SIG-M5 (cell line): Measurements from ENCODE around the gene MCCC1.

Experiments used
- DNase-seq: peaks from one replicate; lab custom pipeline; 2025; lab: John Stamatoyannopoulos, UW

Gene MCCC1

DNA sequence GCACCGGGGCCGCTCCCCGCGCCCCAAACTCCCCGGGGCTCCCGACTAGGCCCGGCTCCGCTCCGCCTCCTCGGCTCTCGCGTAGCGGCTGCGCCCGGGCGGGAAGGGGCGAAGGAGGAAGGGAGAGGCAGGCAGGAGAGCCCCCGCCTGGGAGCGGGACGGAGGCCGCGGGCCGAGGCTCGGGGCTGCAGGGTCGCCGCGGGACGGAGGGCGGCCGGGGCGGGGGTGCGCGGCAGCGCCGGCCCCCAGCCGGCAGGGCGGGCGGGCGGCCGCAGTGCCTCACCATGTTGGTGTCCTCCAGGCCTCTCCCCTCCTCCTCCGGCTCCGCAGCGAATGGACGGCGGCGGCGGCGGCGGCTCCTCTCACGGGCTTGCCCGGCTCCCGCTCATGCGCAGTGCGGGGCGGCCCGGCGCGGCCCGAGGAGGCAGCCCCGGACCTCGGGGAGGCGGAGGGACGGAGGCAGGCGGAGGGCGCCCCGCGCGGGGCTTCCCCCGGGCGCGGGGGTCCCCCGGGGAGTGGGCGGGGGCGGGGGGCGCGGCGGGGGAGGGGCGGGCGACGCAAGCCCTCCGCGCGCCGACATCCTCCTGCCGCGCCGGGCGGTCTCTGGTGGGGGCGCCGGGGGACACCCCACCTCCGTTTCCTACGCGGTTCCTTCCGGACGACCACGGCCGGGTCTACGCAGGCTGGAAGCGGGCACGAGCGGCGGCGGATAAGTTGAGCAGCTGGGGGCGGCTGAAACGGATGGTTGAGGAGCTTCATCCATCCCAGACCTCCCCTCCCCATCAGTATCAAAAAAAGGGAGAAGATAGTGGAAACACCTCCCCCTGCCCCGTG lies 118.9 kb downstream of the MCCC1 start, which contains the start of gene DCUN1D1:
TSS of gene DCUN1D1 (minus strand) at position 335 of the 834 bp plus-strand sequence. CDS start at position 286, 49 bp downstream.
- DNase-seq = peak; percentile 4

DNA sequence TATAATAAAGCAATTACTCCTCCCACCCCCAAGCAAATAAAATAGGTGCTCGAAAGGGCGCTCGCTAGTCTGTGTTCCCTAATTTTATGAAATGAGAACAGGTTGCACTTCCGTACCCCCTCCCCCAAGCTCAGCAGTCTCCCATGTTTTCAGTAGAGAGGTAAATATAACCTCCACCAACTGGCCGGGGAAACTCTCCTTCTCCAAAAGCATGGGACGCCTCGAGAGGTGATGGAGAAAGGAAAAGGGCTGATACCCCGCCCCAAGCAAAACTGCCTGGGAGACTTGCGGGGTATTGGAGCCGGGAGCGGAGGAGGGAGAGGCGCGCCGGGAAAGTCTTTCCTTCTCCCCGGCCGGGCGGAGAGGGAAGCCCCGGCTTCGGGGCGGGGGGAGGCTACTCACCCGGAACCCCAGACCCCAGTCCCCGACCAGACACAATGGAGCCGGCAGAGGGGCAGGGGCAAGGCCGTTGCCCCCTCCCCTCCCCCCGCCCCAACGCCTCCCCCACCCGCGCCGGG lies 119.6 kb downstream of the MCCC1 start:
- DNase-seq = no peak

DNA sequence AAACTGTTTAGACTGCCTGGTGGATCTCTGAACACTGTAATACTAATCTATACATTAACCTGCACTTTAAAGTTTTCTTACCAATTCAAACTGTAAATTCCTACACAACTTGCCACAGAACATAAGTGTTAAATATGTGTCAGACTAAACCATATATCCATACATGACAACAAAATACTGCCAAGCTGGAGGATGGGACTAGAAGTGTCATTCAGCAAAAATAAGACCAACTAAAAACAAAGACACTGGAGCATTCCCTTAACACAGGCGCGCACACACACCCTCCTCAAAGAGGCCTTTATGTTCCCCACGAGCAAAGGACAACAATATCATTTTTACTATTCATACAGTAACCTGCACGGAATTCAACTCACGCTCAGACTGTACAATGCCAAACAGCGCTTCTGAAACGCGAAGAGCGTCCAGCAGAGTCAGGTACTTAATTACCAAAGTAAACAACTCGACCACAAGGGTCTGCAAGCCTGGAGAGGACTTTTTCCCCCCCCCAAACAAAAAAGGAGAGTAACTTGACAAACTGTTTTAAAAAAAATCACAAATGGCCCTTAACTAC lies 120.1 kb downstream of the MCCC1 start:
- DNase-seq = no peak

DNA sequence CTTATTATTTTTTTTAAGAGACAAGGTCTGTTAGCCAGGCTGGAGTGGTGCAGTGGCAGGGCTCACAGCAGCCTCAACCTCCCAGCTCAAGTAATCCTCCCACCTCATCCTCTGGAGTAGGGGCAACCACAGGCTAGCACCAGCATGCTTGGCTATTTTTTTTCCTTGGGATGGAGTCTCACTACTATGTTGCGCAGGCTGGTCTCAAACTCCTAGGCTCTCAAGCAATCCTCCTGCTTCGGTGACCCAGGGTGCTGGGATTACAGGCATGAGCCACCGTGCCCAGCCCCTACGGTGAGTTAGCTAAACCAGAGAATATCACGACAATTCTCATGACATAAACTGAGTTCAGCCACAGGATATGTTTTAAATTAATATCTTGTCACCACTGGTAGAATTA lies 120.9 kb downstream of the MCCC1 start:
- DNase-seq = no peak

DNA sequence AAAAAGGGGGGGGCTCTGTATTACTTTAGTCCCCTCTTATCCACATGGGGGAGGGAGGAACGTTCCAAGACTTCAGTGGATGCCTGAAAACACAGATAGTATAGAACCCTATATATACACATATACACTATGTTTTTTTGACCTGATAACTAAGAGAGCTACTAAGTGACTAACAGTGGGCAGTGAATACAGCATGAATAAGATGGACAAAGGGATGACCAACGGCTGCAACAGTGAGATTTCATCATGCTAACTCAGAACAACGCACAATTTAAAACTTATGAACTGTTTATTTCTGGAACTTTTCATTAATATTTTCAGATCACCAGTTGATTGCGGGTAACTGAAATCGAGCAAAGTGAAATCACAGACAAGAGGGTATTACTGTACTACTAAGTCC lies 126.2 kb downstream of the MCCC1 start:
- no peak for DNase-seq

DNA sequence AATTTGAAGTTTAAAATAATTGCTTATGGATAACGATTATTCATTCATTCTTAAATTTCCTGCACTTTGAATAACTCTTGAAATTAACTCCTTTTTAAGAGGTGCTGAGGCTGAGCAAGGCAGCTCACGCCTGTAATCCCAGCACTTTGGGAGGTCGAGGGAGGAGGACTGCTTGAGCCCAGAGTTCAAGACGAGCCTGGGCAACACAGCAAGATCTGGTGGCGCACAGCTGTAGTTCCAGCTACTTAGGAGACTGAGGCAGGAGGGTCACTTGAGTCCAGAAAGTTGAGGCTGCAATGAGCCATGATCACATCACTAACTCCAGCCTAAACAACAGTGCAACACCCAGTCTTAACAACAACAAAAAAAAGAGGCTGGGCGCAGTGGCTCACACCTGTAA lies 126.9 kb downstream of the MCCC1 start:
- no peak for DNase-seq

DNA sequence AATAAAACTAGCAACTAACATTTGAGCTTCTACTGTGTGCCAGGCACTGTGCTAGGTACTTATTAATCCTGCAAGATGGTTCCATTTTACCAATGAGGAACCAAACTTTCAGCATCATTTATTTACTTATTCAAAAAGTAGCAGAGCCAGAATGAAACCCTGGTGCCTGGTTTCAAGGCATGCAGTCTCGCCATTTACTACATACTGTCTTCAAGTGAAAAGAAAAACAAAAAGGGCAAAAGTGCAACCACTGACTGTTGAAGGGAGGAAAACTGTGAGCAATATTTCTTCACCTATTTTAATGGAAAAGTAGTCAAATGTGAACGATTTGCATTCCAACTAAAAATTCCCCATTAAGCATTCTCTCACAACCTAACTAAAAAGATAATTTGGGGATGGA lies 127.7 kb downstream of the MCCC1 start:
- no peak for DNase-seq

DNA sequence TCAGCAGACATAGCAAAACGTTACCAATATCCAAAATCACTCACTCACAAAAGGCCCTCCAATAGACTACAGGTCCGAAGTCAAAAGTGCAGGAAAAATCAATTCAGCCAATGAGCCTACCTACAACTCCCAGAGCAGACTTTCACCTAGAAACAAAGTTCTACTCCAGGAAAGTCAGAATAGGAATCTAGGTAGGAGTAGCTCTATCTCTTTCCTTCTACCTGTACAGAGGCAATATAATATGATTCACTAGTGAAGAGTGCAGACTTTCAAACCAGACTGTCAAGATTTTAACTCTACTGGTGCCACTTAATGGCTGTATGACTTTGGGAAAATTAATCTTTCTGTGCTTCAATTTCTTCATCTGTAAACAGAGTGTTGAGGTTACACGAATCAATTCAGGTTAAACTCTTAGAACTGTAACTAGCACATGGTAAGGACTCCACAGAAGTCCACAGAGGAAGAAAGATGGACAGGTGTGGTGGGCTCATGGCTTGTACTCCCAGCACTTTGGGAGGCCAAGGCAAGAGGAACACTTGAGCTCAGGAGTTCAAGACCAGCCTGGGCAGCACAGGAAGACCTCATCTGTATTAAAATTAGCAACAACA lies 128.4 kb downstream of the MCCC1 start:
- no peak for DNase-seq

DNA sequence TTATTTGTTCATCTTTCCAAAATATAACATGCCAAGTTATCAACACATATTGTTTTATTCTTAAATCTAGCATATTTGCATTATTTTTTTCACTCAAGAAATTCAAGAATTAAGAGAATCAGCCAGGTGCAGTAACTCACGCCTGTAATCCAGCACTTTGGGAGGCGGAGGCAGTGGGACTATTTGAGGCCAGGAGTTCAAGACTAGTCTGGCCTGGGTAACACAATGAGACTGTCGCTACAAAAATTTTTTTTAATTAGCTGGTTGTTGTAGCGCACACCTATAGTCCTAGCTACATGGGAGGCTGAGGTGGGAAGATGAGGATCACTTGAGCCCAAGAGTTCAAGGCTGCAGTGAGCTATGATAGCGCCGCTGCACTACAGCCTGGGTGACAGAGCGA lies 129.4 kb downstream of the MCCC1 start:
- no peak for DNase-seq

DNA sequence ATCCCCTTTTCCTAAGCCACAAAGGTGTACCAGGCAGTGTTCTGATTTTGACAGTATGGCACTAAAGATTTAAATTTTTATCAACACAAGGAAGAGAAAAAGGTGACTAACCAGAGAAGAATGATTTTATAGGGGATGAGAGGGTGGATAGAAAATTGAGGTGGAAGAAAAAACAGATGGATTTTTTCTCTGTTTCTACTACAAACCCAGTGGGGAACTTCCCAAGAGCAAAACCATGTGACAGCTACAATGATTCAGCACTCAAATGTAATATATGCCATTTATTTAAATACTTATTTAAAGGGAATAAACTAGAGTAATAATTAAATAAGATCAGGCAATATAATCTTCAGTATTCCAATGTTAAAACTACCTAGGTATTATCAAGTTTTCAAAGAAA lies 130.0 kb downstream of the MCCC1 start:
- no peak for DNase-seq

DNA sequence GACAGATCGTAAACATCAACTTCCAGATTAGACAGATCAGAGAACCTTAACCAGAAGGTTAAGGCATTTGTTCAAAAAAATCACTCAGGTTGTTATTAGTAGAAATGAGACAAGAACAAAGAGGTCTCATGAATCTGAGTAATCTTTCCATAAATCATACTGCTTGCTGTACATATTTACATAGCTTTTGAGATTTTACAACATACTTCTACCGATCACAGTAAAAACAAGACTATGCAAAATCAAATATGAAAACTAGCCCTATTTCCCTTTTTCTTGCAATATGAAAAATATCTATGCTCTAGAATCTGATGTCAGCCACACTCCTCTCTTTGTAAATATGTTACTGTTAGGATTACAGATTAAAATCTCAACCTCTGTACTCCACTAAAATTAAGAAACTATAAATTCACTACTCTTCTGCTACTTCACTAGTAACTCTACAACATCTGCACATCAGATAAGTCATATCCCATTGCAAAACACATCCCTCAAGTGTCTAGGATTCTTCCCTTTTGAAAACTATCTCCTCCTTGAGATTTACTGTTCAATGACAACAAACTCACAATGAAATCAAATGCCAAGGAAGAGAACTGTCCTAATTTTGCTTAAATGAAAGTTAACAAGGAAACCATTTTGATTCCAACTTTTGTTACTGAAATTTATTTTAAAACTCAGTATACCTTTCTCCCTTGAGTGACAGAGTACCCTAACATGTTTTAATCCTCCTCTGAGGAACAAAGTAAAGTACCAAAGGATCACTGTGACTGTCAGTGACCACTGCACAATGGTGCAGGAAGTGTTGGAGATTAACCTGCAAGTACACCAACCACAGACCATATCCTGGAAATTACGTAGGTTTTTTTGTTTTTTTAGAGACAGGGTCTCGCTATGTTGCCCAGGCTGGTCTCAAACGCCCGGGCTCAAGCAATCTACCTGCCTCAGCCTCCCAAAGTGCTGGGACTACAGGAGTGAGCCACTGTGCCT lies 131.8 kb downstream of the MCCC1 start:
- no peak for DNase-seq

DNA sequence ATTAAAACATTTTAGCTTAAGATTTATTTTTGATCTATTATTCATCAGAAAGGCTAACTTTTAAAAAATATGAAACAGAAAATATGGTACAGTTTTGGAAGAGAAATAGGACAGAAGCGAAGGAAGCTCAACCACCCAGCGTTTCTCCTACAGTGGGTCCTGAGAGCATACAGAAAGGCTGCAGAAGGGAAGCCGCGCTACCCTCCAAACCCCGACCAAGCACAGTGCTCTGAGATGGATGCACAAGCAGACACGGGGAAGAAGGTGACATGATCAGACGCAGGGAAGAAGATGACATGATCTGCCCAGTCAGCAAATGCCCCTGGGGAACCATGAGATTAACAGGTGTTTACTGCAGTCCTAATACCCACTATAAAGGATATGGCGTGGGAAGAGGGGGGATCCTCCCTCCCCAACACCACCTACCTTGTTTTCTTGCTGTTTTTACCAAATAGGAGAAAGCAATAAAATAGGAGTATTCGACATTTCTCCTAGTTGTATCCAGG lies 133.4 kb downstream of the MCCC1 start:
- no peak for DNase-seq
